Thyroid gland (tissue), 4 donors: Measurements from ENCODE around the gene PIERCE2.

ENCODE experiments used
- CTCF ChIP-seq, 6 experiments: fragments of 200-600 bp in 3 of 6; fragments of 450-650 bp in 3 of 6; sonication (generic) in 3 of 6; IDR thresholded peaks; one replicate each; pipeline ENCODE4 v1.5.1; 2016 to 2019; ENCODE audit warnings: antibody characterized with exemption in 6 of 6, mild to moderate bottlenecking in 2 of 6, inconsistent platforms in 1 of 6, moderate library complexity in 1 of 6
- POLR2A ChIP-seq, 2 donors: fragments of 450-650 bp; IDR thresholded peaks; one replicate each; pipeline ENCODE4 v1.6.1; 2017; ENCODE audit warnings: antibody characterized with exemption in 2 of 2, mild to moderate bottlenecking in 2 of 2, moderate library complexity in 1 of 2

- TF ChIP-seq CTCF (IDR thresholded peaks at IDR 0.05), result no peak
- TF ChIP-seq POLR2A (IDR thresholded peaks at IDR 0.05), result no peak
Measured at GRCh38 chr15:55398243-55398642, 10.1 kb upstream of the PIERCE2 start.
